NCI-H82 treated with DMSO at 0.1 percent for 48 hours (cell line): ENCODE results near the gene EZR.

Source experiments
- DNase-seq: peaks from one replicate; lab custom pipeline; 2025; ENCODE audit not compliant: unreplicated experiment; lab: John Stamatoyannopoulos, UW

The EZR gene

GRCh38 chr6:158780246-158780884 is 38.8 kb downstream of the EZR start:
- DNase-seq: no peak

- no peak for DNase-seq
Observed at GRCh38 chr6:158778005-158778527, 41.1 kb downstream of the EZR start.

GRCh38 chr6:158777510-158777909 is 41.7 kb downstream of the EZR start:
- no peak for DNase-seq

GRCh38 chr6:158776737-158777136 is 42.4 kb downstream of the EZR start:
- DNase-seq: no peak

GRCh38 chr6:158775832-158776231 is 43.3 kb downstream of the EZR start:
- no peak for DNase-seq

- no peak for DNase-seq
Observed at GRCh38 chr6:158774717-158775449, 44.3 kb downstream of the EZR start.

- no peak for DNase-seq
Observed at GRCh38 chr6:158773581-158774449, 45.4 kb downstream of the EZR start.

GRCh38 chr6:158772851-158773371 is 46.3 kb downstream of the EZR start:
- DNase-seq: no peak

- DNase-seq: no peak
Observed at GRCh38 chr6:158772172-158772571, 47.0 kb downstream of the EZR start.

GRCh38 chr6:158771399-158772152 is 47.6 kb downstream of the EZR start:
- DNase-seq: no peak

GRCh38 chr6:158770533-158771330 is 48.4 kb downstream of the EZR start:
- DNase-seq: no peak

- no peak for DNase-seq
Observed at GRCh38 chr6:158769771-158770432, 49.3 kb downstream of the EZR start.

- DNase-seq: no peak
Observed at GRCh38 chr6:158769234-158769770, 49.9 kb downstream of the EZR start.

- DNase-seq: no peak
Observed at GRCh38 chr6:158768436-158768835, 50.7 kb downstream of the EZR start.

GRCh38 chr6:158767709-158768108 is 51.5 kb downstream of the EZR start:
- no peak for DNase-seq

- no peak for DNase-seq
Observed at GRCh38 chr6:158766621-158767455, 52.3 kb downstream of the EZR start.

GRCh38 chr6:158765499-158766068 is 53.6 kb downstream of the EZR start:
- no peak for DNase-seq

GRCh38 chr6:158764926-158765325 is 54.2 kb downstream of the EZR start:
- no peak for DNase-seq
